ENCODE measurements around the gene ID2. TPM values are rescaled to one million over a fixed set of nuclear protein-coding genes. Genes with fewer than 3 reads are reported as not detected.

The ID2 gene
- total and polyA plus RNA-seq, 2 of the 13 experiments (the other 11 are each of a cell fraction or from before 2014, with no cell fraction given) = 214 to 719 TPM

- TF ChIP-seq ZNF720 (CRISPR knock-in tag; IDR thresholded peaks at IDR 0.05) = no peak
- peak; percentile 88 for TF ChIP-seq ZNF264 (CRISPR knock-in tag; IDR thresholded peaks at IDR 0.05)
- TF ChIP-seq EEA1 (CRISPR knock-in tag; IDR thresholded peaks at IDR 0.05; ENCODE audit: borderline replicate concordance) = peak; percentile 83; the same call in 1 of the 2 replicates
- TF ChIP-seq MAFG (CRISPR knock-in tag; IDR thresholded peaks at IDR 0.05) = no peak
- TF ChIP-seq ZC3H4 (CRISPR knock-in tag; IDR thresholded peaks at IDR 0.05; ENCODE audit: borderline replicate concordance) = peak; percentile 77; the same call in 1 of the 2 replicates
- peak; percentile 89; the same call in 1 of the 2 replicates for TF ChIP-seq TEF (CRISPR knock-in tag; IDR thresholded peaks at IDR 0.05)
- no peak for TF ChIP-seq CCAR2 (optimal IDR thresholded peaks at IDR 0.05; ENCODE audit: low read depth, low read length)
- peak; percentile 94 for TF ChIP-seq ARID4A (CRISPR knock-in tag; IDR thresholded peaks at IDR 0.05; ENCODE audit: borderline replicate concordance)
- peak; percentile 33; the same call in 1 of the 2 replicates for TF ChIP-seq ZBTB21 (CRISPR knock-in tag; IDR thresholded peaks at IDR 0.05)
- TF ChIP-seq ZNF691 (CRISPR knock-in tag; IDR thresholded peaks at IDR 0.05; ENCODE audit: borderline replicate concordance, low read depth) = peak; percentile 93; the same call in 1 of the 2 replicates
- no peak for TF ChIP-seq NFKBIZ (CRISPR knock-in tag; IDR thresholded peaks at IDR 0.05)
- TF ChIP-seq FUBP1 (CRISPR knock-in tag; IDR thresholded peaks at IDR 0.05; ENCODE audit: borderline replicate concordance) = peak; percentile 53; the same call in 1 of the 2 replicates
- TF ChIP-seq HNRNPL (IDR thresholded peaks at IDR 0.05; ENCODE audit: low read depth, low read length) = peak; percentile 87
- TF ChIP-seq ZBTB44 (CRISPR knock-in tag; IDR thresholded peaks at IDR 0.05) = peak; percentile 96
- TF ChIP-seq CTCF (CRISPR knock-in tag; IDR thresholded peaks at IDR 0.05) = peak; percentile 29; the same call in 1 of the 2 replicates
- TF ChIP-seq NR2F2 (IDR thresholded peaks at IDR 0.05; ENCODE audit: borderline replicate concordance, low read depth) = peak; percentile 77; the same call in 1 of the 2 replicates
These were observed at the start of gene ID2 (continued) for GRCh38 chr2:8681786-8682692.

All from HepG2 (cell line).